PC-9 (cell line): ENCODE data around the gene ESR1.
"Not testable (repeated sequence)": the region's sequence is repeated elsewhere in the genome, so short reads cannot be mapped to it uniquely, and the experiment has no call there.

Experiments
- EZH2 ChIP-seq: fragments of 200-600 bp; sonication (generic); IDR thresholded peaks from 2 replicates; pipeline ENCODE4 v1.8.0; 2017; ENCODE audit warnings: antibody characterized with exemption, low read depth
- TF ChIP-seq, protein P1 (sequence below): fragments of 200-600 bp; sonication (generic); conservative IDR thresholded peaks from 2 replicates; pipeline ENCODE4 v1.6.1; 2017; ENCODE audit warnings: mixed run types, antibody characterized with exemption, mild to moderate bottlenecking, moderate library complexity

DNA sequence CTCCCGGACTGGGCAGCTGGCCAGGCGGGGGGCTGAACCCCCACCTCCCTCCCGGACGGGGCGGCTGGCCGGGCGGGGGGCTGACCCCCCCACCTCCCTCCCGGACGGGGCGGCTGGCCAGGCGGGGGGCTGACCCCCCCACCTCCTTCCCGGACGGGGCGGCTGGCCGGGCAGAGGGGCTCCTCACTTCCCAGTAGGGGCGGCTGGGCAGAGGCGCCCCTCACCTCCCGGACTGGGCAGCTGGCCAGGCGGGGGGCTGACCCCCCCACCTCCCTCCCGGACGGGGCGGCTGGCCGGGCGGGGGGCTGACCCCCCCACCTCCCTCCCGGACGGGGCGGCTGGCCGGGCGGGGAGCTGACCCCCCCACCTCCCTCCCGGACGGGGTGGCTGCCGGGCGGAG is 91.7 kb downstream of the ESR1 start:
- not testable (repeated sequence) for TF ChIP-seq EZH2
- TF ChIP-seq, protein P1, sequence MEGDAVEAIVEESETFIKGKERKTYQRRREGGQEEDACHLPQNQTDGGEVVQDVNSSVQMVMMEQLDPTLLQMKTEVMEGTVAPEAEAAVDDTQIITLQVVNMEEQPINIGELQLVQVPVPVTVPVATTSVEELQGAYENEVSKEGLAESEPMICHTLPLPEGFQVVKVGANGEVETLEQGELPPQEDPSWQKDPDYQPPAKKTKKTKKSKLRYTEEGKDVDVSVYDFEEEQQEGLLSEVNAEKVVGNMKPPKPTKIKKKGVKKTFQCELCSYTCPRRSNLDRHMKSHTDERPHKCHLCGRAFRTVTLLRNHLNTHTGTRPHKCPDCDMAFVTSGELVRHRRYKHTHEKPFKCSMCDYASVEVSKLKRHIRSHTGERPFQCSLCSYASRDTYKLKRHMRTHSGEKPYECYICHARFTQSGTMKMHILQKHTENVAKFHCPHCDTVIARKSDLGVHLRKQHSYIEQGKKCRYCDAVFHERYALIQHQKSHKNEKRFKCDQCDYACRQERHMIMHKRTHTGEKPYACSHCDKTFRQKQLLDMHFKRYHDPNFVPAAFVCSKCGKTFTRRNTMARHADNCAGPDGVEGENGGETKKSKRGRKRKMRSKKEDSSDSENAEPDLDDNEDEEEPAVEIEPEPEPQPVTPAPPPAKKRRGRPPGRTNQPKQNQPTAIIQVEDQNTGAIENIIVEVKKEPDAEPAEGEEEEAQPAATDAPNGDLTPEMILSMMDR: not testable (repeated sequence)
